BJ (cell line): ENCODE measurements around the gene KCTD11. TPM values are rescaled to one million over a fixed set of nuclear protein-coding genes. Genes with fewer than 3 reads are reported as not detected.
A peak's percentile ranks its signal among the peaks of the same experiment; 100 is the strongest.

Experiments used
- CTCF ChIA-PET: fragments of 350-600 bp; formaldehyde crosslinking; extraction: SDS; loops from one replicate; lab custom pipeline; 2021; ENCODE audit warnings: antibody characterized with exemption, inconsistent platforms; lab: Yijun Ruan, JAX
- POLR2A ChIA-PET: fragments of 300-600 bp; sonication (Branson Sonifier 250); formaldehyde crosslinking; extraction: SDS; loops from one replicate; lab custom pipeline; 2021; ENCODE audit warnings: antibody characterized with exemption; lab: Charles Lee
- DNase-seq: peaks from one replicate; pipeline ENCODE4 v3.0.0-alpha.2; 2011; ENCODE audit warnings: low read depth
- H3K27me3 ChIP-seq: 2 replicates; pipeline ENCODE4 v1.6.0; 2011; ENCODE audit warnings: low read length; ENCODE audit not compliant: control insufficient read depth, insufficient read depth
- H3K36me3 ChIP-seq: 2 replicates; pipeline ENCODE4 v1.5.1; 2011; ENCODE audit warnings: low read length; ENCODE audit not compliant: control insufficient read depth, insufficient read depth
- H3K4me3 ChIP-seq: 2 replicates; pipeline ENCODE4 v1.5.1; 2011; ENCODE audit warnings: low read depth, mild to moderate bottlenecking, control low read depth, low read length
- CTCF ChIP-seq: IDR thresholded peaks from 2 replicates; pipeline ENCODE4 v1.5.1; 2011; ENCODE audit warnings: low read depth, mild to moderate bottlenecking, control low read depth, inconsistent platforms, low read length, moderate library complexity; ENCODE audit not compliant: insufficient read depth
- polyA plus RNA-seq: library from polyadenylated mRNA; depleted of rRNA; stranded (reverse); fragments of >200 nt; gene quantifications from 2 replicates; pipeline ENCODE4 v1.2.3, GENCODE V29; 2011

Gene KCTD11
- polyA plus RNA-seq, 1 experiment, result 19.8 TPM

DNA sequence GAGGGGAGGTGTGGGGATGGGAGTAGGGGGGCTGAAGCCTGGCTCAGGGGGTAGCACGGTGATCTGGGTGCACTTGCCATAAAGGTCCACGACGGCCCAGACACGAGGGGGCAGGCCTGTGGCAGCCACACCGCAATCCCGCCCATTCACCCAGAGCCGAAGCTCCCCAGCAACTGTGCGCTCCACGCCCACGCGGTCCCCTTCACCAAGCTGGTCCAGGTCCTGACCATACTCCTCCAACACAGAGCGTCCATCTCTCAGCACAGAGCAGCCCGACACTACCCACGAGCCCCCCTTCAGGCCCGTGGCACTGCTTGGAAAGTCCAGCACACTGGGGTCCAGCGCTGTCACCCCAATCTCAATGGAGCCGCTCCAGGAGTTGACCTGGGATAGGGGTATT lies 24.5 kb upstream of the KCTD11 start:
- H3K36me3 ChIP-seq, result peaks cover 26% of the 10 kb centered on the region
- no peak for TF ChIP-seq CTCF
- ChIA-PET POLR2A (no interaction called here), CTCF (interaction anchor here (0.6 to 5.0 kb wide), 2 partner anchors 14 to 281 kb away, joined by 3 to 22 read pairs; no protein-coding TSS in a partner anchor)
- DNase-seq, result no peak
- H3K27me3 ChIP-seq, result no peaks in the 10 kb centered on the region
- no peak overlapping the region for H3K4me3 ChIP-seq

DNA sequence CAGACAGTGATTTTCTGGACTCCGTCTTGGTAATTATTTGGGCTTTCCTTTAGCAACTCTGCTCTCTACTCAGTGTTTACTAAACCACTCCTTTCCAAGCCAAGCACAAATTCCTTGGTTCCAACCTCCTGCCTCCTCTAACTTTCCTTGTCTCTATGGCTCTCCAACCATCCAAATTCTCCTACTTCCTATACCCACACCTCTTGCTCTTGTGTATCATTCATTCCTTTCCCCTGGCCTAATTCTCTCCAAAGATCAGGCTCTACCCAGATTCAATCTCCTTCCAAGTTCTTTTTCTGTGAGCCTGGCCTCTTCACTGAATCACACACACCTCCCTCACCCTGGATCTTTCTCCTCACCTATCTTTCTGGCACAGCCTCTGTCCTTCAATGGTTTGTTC lies 24.0 kb upstream of the KCTD11 start:
- ChIA-PET CTCF (no interaction called here), POLR2A (no interaction called here)
- DNase-seq, result no peak
- Histone ChIP-seq H3K36me3 (peaks cover 23% of the 10 kb centered on the region), H3K4me3 (no peak overlapping the region; the same call in 1 of the 2 replicates), H3K27me3 (no peaks in the 10 kb centered on the region)
- TF ChIP-seq CTCF, result no peak

- no peak for DNase-seq
- ChIA-PET CTCF (interaction anchor here (0.9 to 1.5 kb wide), 6 partner anchors 9 to 108 kb away, joined by 3 to 6 read pairs (median 4); no protein-coding TSS in a partner anchor), POLR2A (interaction anchor here (0.9 to 1.2 kb wide), 3 partner anchors 15 to 232 kb away, joined by 3 to 7 read pairs (median 3); partner anchors contain the start of gene TMEM256)
- TF ChIP-seq CTCF, result peak; percentile 29; the same call in 1 of the 2 replicates
- Histone ChIP-seq H3K27me3 (no peaks in the 10 kb centered on the region; the same call in 1 of the 2 replicates), H3K4me3 (peak within 1 kb of the TSS; percentile 64), H3K36me3 (peaks cover 15% of the 10 kb centered on the region)
These were observed 23.1 kb upstream of the KCTD11 start, which contains the start of gene NEURL4 for GRCh38 chr17:7328840-7329373. Gene NEURL4, minus strand, starts transcription at chr17:7329335. Its CDS starts 23 bp downstream, at chr17:7329312.

GRCh38 chr17:7329374-7329996 lies 22.5 kb upstream of the KCTD11 start:
- CTCF ChIA-PET, result interaction anchor here (0.6 to 1.5 kb wide), 8 partner anchors 10 to 292 kb away, joined by 3 to 6 read pairs (median 4); no protein-coding TSS in a partner anchor
- TF ChIP-seq CTCF, result no peak
- Histone ChIP-seq H3K27me3 (no peaks in the 10 kb centered on the region; the same call in 1 of the 2 replicates), H3K4me3 (peak overlapping the region; percentile 64), H3K36me3 (peaks cover 9% of the 10 kb centered on the region)
- POLR2A ChIA-PET, result interaction anchor here (0.6 to 1.2 kb wide), 5 partner anchors 16 to 231 kb away, joined by 3 to 22 read pairs (median 3); partner anchors contain the start of gene TMEM256
- DNase-seq, result peak; percentile 95

DNA sequence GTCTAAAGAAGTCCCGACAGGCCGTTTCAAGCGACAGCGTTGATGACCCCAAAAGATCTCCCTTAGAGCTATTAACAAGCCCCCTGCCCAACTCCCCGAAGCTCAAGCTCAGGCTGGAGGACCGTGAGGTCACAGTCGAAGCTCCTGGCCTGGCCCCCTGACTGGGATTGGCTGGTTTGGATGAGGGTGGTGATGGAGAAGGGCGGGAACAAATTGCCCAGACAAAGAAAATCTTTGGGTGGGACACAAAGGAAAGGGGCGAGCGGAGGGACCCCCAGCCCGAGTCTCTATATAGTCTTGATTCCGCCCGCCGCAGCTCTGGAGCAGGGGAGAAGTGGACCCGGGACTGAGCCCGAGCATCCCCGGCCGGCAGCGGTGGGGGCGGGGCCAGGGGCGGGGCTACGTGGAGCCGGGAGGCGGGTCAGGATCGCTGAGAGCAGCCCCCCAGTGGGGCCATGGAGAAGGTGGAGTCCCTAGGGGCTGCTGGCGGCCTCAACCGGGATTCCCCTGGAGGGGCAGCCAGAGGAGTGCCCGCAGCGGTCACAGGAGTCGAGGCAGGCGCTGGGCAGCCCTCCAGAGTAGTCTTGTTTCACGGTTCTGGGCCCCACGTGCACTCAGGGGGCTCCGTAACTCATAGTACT lies 21.8 kb upstream of the KCTD11 start:
- no peak for DNase-seq

More for the DNA sequence above, 21.8 kb upstream of the KCTD11 start:
- POLR2A ChIA-PET, result interaction anchor here (0.6 to 1.2 kb wide), 3 partner anchors 16 to 231 kb away, joined by 3 read pairs; no protein-coding TSS in a partner anchor
- Histone ChIP-seq H3K27me3 (no peaks in the 10 kb centered on the region; the same call in 1 of the 2 replicates), H3K4me3 (peak overlapping the region; percentile 64), H3K36me3 (peaks cover 5% of the 10 kb centered on the region)
- TF ChIP-seq CTCF, result no peak
- CTCF ChIA-PET, result interaction anchor here (0.5 to 1.5 kb wide), 8 partner anchors 10 to 109 kb away, joined by 3 to 6 read pairs (median 4); no protein-coding TSS in a partner anchor
